Stimulated activated CD8-positive, alpha-beta memory T cell treated with anti-CD3 and anti-CD28 coated beads, Interleukin-4, amount 100 ng/mL, for 24 hours (primary cell): ENCODE measurements around the gene ALOXE3.

ENCODE experiments used
- DNase-seq: peaks from one replicate; pipeline ENCODE4 v3.0.0-alpha.2; 2020; ENCODE audit warnings: low read depth

Gene ALOXE3

DNA sequence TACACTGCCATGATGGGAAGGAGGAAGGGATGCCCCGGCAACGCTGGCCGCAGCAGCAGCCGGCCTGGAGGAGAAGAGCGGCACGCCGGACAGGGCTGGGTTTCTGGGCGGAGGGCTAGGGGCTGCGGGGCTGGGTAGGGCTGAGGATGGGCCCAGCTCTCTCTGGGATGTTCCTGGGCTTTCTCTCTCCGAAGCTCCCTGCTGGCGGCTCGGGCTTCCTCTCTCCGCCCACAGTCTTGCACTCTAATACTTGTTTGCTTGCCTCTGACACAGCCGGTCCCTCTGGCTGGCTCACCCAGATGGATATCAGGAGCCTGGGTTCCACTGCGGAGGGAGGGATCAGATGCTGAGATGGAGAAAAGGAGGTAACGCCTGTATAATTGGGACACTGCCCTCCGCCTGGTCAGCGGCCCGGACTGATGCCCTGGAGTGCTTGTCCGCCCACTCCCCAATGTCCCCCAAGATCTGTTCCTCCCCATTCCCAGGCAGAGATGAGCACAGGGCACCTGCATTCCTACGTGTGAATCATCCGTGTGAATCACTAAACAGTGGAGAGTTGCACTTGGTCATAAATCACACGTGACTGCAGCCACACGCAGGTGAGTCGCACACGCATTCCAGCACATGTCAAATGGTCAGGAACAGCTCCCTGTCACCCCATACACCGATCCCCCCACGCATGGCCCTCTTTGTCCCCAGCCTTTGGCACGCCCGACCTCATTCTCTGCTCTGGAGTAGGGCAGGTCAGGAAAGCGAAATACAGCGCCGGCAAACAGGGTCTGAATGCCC lies at the start of gene ALOXE3:
Gene ALOXE3 (minus strand): TSS at position 535 of the 789 bp plus-strand sequence. CDS start 524 bp downstream, at position 11.
- no peak for DNase-seq

DNA sequence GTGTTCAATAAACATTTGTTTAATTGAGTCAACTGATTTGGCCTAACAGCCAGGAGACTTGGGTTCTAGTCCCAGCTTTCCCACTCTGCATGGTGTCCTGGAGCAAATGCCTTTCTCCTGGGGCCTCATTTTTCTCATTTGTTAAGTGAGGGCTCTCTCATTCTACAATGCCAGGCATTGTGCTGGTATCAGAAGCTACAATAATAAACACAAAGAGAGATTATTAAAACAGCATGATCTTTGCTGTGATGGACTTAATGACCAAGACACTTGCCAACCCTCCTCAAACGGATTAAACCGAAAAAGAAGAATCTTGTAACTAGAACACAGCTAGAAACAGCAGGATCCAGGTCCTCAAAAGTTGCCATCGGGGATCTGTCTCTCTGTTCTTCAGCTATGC lies 49.2 kb upstream of the ALOXE3 start:
- no peak for DNase-seq

- DNase-seq: no peak
These were observed 48.4 kb upstream of the ALOXE3 start for GRCh38 chr17:8166731-8167130.

DNA sequence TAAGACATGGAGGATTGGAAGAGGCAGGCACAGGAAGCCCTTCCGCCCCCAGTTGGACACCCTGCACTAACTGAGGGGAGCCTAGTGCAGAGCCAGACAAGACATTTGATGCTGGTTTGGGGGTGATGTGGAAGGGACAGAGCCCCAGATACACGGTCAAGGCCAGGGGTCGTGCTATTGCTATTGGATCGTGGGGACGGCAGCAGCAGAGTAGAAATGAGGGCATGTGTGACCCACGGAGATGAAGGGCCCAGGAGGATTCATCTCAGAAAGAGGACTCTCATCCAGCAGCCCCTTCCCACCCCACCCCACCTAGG lies 46.5 kb upstream of the ALOXE3 start:
- no peak for DNase-seq

DNA sequence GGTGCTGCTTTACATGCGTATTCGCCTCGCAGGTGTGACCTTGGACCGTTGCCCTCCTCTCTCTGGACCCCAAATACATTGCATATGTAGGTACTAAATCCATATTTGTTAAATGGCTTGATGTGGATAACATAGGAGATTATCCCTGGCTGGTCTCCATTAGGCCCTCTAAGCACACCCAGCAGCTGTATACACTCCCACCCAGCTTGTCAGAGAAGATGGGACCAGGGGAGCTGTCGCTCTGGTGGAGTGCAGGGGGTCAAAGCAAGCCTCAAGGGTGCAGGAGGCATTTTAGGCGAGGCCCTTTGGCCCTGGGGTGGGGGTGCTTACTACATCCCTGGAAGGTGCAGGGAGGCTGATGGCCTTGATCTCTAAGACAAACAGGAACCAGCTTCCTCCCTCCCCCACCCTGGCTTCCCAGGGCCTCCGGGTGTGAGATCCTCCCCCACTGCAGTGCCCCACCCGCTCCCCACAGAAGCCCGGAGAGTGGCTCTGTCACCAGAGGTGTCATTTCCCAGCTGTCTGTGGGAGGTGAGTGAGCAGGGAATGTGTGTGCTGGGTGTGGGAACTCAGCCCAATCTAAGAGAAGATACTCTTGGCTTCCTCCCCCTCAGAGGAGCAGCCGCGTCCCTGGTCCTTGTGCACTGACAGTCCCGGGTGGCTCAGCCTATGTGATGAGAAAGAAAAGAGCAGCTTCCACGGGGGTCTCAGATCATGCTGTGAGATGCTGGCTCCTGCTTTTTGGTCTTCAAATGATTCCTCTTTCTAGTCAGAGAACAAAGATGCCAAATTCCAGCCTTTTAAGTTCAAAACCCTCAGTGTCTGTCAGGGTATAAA lies 45.9 kb upstream of the ALOXE3 start:
- peak; percentile 69 for DNase-seq

GRCh38 chr17:8162997-8163977 lies 45.0 kb upstream of the ALOXE3 start:
- DNase-seq: no peak

DNA sequence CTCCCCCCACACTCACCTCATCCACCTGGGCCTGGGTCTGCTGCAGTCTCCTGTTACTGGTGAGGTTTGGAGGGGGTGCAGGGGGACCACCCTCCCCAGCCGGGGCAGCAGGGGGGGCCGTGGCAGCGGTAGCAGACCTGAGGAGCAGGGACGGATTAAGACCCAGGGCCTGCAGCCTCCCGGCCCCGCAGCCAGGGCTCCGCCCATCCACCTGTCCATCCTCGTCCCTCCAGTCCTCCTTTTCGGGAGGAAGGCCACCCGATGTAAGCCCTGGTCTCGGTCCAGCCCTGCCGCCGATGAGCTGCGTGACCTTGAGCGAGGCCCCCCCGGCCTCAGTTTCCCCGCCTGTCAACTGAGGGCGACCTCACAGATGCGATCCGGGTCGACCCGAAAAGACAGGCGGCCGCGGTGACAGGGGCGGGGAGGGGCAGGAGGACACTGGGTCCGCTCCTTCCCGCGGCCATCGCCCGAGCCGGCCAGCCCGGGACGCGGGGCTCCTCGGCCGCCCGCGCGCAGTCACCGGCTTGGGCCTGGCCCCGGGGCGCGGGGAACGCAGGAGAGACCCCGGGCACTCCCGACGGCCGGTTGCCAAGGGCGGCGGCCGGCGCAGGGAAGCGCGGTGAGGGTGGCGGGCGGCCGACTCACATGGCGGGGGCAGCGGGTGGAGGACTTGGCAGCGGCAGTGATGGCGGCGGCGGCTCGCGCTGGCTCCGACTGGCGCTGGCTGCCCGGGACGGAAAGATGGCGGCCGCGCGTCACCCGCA lies 44.1 kb upstream of the ALOXE3 start, which contains the start of gene VAMP2:
Gene VAMP2 (minus strand): TSS at position 716 of the 764 bp plus-strand sequence. CDS start 69 bp downstream, at position 647.
- DNase-seq: peak; percentile 75

GRCh38 chr17:8161289-8162232 lies 43.2 kb upstream of the ALOXE3 start:
- DNase-seq: no peak

DNA sequence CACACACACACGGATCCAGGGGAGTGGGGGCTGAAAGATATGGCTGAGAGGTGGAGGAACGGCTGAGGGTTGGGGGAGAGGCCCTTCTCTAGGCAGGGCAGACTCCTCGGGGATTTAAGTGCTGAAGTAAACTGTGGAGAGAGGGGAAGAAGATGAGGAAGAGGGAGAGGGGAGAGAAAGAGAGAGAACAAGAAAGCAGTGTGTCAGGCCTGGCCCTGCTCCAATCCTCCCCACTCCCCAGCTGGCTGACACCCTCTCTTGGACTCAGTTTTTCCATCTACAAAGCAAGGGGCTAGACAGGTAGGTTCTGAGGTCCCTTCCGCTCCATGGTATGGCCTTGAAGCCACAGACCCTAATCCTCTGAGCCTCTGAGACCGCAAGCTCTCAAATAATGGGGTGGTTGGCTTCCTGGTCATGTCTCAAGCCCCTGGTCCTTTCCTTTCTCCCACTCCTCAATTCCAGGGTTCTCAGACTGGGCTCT lies 42.5 kb upstream of the ALOXE3 start:
- no peak for DNase-seq

DNA sequence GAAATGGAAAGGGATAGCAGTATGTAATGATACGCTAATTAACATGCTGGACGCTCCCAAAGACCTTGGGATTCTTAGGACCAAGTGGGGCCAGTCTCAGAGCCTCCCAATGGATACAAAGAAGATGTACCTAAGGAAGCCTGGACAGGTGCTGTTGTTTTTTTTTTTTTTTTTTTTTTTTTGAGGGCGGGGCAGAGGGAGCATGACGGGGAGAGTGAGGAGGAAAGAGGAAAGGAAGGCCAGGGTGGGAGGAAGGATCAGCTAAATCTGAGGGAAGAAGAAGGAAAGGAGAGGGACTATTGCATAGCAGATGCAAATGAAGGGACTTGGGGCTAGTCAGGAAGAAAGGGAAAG lies 41.9 kb upstream of the ALOXE3 start:
- no peak for DNase-seq

DNA sequence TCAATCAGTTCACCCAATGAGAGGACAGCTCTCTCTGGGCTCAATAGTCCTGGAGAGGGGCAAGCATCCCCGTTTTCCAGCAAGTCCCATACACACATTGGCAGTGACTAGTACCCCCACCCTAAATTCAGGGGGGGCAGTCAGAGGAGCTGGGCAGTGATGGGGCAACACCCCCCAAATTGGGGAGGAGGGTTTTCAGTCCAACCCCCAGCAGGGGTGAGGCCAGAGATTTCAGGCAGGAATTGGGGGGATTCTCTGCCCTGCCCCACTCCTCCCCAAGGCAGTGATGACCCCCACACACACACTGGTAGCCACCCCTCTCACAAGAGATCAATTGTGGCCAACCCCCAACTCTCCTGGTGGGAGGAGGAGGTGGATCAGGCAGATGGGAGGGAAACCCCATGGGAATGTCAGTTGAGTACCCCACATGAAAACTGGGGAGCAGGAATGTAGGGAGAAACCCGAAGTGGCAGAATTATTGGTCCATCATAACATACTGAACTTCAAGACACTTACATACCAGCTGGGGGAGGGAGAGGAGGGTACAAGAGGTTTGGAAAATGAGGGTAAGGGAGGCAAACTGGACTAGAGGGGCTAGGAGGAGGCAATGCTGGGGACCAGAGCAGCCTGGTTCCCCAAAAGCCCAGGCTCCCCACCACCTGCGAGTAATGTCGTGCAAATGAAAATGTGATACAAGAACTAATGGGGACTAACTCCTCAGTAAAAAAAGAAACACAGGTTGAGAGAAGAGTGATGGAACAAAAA lies 41.3 kb upstream of the ALOXE3 start:
- DNase-seq: no peak

GRCh38 chr17:8159032-8159400 lies 40.7 kb upstream of the ALOXE3 start:
- DNase-seq: no peak

GRCh38 chr17:8158267-8159031 lies 40.1 kb upstream of the ALOXE3 start:
- DNase-seq: peak; percentile 77

DNA sequence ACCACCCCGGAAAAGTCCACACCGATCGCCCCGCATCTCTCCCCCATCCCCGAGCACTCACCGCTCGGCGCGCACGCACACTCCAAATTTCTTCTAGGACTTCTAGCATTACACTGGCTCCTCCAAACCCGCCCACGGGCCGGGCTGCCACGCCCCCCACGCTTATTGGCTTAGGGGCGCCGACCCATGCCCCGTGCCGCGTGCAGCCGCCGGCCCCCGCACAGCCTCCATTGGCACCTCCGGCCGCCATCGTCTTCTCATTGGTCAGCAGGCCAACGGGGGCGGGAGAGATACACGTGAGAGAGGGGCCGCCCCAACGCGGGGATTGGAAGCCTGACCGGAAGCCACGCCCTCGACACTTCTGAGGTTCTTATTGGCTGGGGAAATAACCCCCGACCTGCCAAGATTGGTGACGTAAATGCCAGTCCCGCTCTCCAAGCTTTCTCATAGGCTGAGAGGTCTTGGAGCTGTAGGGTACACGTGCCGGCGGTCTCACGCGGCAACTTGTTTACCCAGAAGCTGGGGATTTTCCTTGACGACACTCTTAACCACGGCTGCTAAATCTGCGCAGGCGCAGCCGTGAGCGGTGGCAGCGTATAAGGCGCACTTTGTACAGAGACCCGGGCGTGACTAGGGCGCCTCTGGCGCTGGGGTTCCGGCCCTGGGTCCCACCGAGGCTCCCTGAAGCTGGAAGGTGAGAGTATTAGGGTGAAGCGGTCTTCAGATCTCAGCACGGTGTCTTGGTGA lies 38.1 kb upstream of the ALOXE3 start:
- peak; percentile 100 for DNase-seq

- DNase-seq: no peak
These were observed 37.6 kb upstream of the ALOXE3 start for GRCh38 chr17:8155996-8156245.

DNA sequence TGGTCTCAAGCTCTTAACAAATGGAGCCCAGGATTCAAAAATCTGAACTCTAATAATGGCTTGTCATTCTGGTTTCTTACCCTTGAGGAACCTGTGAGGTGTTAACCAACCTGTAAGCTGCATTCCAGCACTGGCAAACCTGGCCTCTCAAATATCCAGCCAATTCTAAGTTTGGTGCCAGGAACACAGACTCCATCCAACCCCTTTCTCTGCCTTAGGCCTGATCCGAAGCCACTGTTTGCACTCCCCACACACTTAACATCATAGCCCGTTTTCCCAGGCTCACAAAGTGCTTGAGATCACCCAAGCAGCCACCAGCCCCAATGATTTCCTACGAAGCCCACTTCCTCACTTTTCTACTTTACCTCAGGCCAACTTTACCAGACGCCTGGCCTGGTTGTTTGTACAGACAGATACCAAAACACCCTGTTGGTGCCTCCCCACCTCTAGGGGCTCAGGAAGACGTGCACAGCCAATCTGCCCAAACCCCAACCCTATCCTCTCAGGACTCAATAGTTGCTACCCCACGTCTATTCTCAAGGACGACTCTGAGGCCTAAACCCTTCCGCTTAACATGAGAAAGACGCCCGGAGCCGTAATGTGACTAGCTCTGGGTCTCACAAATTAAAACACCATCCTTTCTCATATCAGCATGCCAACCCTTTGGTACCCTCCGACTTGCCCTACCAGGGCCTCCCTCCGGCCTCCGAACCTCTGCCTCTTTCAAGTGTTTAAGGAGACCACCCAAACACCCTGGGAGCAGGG lies 37.1 kb upstream of the ALOXE3 start:
- DNase-seq: no peak

DNA sequence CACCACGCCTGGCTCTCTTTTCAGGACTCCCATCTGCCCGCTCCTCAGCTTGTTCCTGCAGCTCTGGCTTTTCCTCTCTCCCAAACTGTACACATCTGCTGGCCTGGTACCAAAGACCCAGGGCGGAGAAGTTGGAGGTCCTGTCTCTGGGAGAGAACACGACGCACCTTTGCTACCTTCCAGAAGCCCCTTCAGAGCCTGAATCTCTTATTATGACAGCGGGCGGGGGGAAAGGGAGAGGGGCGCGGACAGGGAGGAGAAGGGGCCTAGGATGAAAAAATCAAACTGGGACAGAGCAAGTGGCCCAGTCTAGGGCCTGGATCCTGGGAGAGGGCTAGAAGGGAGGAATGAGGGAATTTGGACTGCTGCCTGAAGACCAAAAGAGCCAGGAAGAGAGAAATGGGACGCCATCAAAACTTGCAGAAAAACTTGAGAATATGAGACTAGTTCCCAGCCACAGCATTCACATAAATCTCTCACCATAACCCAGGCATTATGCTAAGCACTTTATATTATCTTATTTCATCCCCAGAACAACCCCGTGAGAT lies 36.4 kb upstream of the ALOXE3 start:
- DNase-seq: no peak
